Muscle layer of duodenum (tissue), 2 donors: ENCODE results near the gene NDUFS7.
A peak's percentile ranks its signal among the peaks of the same experiment; 100 is the strongest.
"Not testable (repeated sequence)": the region's sequence is repeated elsewhere in the genome, so short reads cannot be mapped to it uniquely, and the experiment has no call there.

Experiments used
- H3K27ac ChIP-seq: one replicate; pipeline ENCODE4 v1.7.0; 2013; ENCODE audit warnings: mild to moderate bottlenecking, low read length
- H3K27me3 ChIP-seq: one replicate; pipeline ENCODE4 v1.7.0; 2013; ENCODE audit warnings: low read depth, mild to moderate bottlenecking, control low read depth, low read length
- H3K36me3 ChIP-seq, 2 donors: one replicate each; pipeline ENCODE4 v1.7.0; 2013; ENCODE audit warnings: low read length in 2 of 2, control low read depth in 1 of 2, mild to moderate bottlenecking in 1 of 2; ENCODE audit not compliant: insufficient read depth in 2 of 2, control insufficient read depth in 1 of 2
- H3K4me1 ChIP-seq, 2 donors: one replicate each; pipeline ENCODE4 v1.7.0; 2013; ENCODE audit warnings: low read length in 2 of 2, mild to moderate bottlenecking in 2 of 2, control low read depth in 1 of 2, moderate library complexity in 1 of 2; ENCODE audit not compliant: insufficient read depth in 2 of 2, control insufficient read depth in 1 of 2
- H3K4me3 ChIP-seq, 2 donors: one replicate each; pipeline ENCODE4 v1.7.0; 2013; ENCODE audit warnings: low read length in 2 of 2, low read depth in 1 of 2, mild to moderate bottlenecking in 1 of 2
- H3K9me3 ChIP-seq, 2 donors: one replicate each; pipeline ENCODE4 v1.7.0; 2013; ENCODE audit warnings: low read length in 2 of 2, control low read depth in 1 of 2, mild to moderate bottlenecking in 1 of 2; ENCODE audit not compliant: control insufficient read depth in 1 of 2
- donor health status: healthy.

NDUFS7 gene

DNA sequence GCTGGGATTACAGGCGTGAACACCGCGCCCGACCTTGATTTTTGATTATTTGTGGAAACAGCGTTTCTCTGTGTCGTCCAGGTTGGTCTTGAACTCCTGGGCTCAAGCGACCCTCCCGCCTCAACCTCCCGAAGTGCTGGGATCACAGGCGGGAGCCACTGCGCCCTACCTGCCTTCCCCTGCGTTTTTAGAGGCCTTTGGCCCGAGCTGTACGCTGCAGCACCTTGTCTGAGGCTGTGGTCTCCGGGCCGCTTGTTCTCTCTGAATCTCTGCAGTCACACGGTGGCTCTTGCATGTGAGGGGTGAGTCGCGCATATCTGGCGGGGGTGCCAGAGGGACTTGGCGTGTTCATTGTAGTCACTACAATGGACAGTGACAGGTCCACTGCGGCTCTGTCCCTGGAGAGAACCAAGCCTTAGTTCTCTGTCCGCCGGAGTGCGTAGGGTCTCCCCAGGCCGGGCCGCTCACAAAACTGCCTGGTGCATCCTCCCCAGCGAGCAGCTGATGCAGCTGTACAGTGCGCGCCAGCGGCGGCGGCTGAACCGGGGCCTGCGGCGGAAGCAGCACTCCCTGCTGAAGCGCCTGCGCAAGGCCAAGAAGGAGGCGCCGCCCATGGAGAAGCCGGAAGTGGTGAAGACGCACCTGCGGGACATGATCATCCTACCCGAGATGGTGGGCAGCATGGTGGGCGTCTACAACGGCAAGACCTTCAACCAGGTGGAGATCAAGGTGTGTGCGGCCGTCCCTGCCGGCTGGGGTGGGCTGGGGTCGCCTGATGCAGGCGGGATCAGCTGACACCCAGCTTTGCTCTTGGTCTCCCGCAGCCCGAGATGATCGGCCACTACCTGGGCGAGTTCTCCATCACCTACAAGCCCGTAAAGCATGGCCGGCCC is 56.1 kb downstream of the NDUFS7 start:
- Histone ChIP-seq H3K4me1 (peaks cover 0 to 27% of the 10 kb centered on the region in 2 donors), H3K4me3 (peak overlapping the region; percentile 67 to 71), H3K36me3 (peaks cover 23 to 38% of the 10 kb centered on the region in 2 donors)
- H3K27me3 ChIP-seq, H3K9me3 ChIP-seq, H3K27ac ChIP-seq: not testable (repeated sequence)

DNA sequence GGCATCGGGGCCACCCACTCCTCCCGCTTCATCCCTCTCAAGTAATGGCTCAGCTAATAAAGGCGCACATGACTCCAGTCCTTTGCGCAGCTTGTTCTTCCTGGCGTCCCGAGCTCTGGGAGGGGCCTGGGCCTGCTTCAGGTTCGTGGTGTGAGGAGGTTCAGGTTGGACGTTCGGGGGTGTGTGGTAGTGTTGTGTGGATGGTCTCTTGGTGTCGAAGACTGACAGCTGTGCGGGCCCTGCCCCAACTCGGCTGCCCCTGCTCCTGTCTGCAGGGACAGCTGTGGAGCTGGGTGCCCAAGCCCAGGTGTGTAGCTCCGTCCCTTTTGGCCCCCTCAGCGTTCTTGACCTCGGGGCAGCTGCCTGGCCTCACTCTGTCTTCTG is 56.7 kb downstream of the NDUFS7 start:
- peaks cover 0 to 30% of the 10 kb centered on the region in 2 donors for H3K4me1 ChIP-seq
- no peaks in the 10 kb centered on the region for H3K9me3 ChIP-seq
- peaks cover 20 to 34% of the 10 kb centered on the region in 2 donors for H3K36me3 ChIP-seq
- no peaks in the 10 kb centered on the region for H3K27me3 ChIP-seq
- no peak overlapping the region for H3K27ac ChIP-seq
- H3K4me3 ChIP-seq: no peak overlapping the region

DNA sequence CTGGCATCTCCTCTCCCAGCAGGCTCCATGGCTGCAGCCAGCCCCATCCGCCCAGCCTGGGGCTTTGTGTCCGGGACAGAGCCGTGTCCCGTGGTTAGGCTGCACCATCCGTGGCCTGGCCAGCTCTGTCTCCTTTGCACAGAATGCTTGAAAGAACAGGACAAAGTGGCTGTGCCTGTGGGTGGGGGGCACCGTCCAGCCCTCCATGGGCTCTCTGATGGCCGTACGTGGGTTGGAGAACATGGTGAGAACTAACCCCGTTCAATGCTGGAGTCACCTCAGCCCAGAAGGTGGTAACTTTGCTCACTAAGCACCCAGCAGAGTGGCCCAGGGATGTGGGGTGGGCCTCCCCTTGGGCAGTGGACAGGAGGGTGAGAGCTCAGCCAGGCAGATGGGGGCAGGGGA is 57.3 kb downstream of the NDUFS7 start:
- H3K36me3 ChIP-seq: peaks cover 16 to 30% of the 10 kb centered on the region in 2 donors
- no peak overlapping the region for H3K4me3 ChIP-seq
- H3K27ac ChIP-seq: no peak overlapping the region
- H3K4me1 ChIP-seq: peaks cover 0 to 35% of the 10 kb centered on the region in 2 donors
- no peaks in the 10 kb centered on the region for H3K27me3 ChIP-seq
- H3K9me3 ChIP-seq: no peaks in the 10 kb centered on the region

DNA sequence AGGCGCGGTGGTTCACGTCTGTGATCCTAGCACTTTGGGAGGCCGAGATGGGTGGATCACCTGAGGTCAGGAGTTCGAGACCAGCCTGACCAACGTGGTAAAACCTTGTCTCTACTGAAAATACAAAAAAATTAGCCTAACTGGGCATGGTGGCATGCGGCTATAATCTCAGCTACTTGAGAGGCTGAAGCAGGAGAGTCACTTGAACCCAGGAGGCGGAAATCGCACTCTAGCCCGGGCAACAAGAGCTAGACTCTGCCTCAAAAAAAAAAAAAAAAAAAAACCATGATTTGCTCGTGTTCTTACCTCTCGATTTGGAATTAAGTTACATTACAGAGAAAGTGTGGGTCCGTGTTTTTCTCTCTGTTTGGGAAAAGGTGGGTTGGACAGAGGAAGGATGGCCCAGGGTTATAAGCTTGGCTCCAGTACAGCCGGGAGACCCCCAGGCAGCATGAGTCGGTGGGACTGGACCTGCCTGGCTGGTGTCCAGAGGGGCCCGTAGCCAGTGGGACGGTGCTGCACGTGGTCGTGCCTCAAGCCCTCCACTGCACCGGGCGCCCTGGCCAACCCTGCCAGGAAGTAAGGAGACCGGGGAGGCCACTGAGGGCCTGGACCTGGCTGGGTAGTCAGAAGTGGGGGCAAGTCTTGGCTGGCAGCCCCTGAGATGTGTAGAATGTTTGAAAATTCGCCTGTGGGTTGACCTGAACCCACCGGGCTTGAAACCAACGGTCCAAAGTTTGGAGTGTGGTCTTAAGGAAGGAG is 58.2 kb downstream of the NDUFS7 start:
- H3K27ac ChIP-seq: no peak overlapping the region
- H3K27me3 ChIP-seq: peaks cover 5% of the 10 kb centered on the region
- H3K4me3 ChIP-seq: no peak overlapping the region
- H3K4me1 ChIP-seq: peaks cover 0 to 43% of the 10 kb centered on the region in 2 donors
- H3K9me3 ChIP-seq: no peaks in the 10 kb centered on the region
- peaks cover 16 to 30% of the 10 kb centered on the region in 2 donors for H3K36me3 ChIP-seq
